CD14-positive monocyte (primary cell): ENCODE results near the gene SHROOM1. TPM values are rescaled to one million over a fixed set of nuclear protein-coding genes. Genes with fewer than 3 reads are reported as not detected.

Experiments
- DNase-seq, 3 donors: peaks; one replicate each; pipeline ENCODE4 v3.0.0-alpha.2; 2011 to 2022
- H2AFZ ChIP-seq: 2 replicates; pipeline ENCODE4 v1.6.0; 2012; ENCODE audit warnings: mild to moderate bottlenecking, low read depth, low read length, inconsistent platforms; ENCODE audit not compliant: insufficient read depth, poor library complexity, severe bottlenecking
- H3K27ac ChIP-seq, 2 donors: 1 replicate in 1 of 2; 2 replicates in 1 of 2; pipeline ENCODE4 v1.5.1; 2012 to 2013; ENCODE audit warnings: low read length in 2 of 2, control low read depth in 1 of 2, inconsistent platforms in 1 of 2, low read depth in 1 of 2, mild to moderate bottlenecking in 1 of 2
- H3K27me3 ChIP-seq, 2 donors: one replicate each; pipeline versions ENCODE4 v1.6.0 to v1.6.1; 2011 to 2013; ENCODE audit warnings: low read length in 2 of 2; ENCODE audit not compliant: control insufficient read depth in 2 of 2, insufficient read depth in 2 of 2
- H3K36me3 ChIP-seq, 2 donors: replicated peaks in 1 of 2; 1 replicate in 1 of 2; 2 replicates in 1 of 2; pipeline versions ENCODE4 v1.5.1 to v1.6.1; 2012 to 2013; ENCODE audit warnings: low read length in 2 of 2, control low read depth in 1 of 2, inconsistent platforms in 1 of 2, mild to moderate bottlenecking in 1 of 2; ENCODE audit not compliant: insufficient read depth in 2 of 2, control insufficient read depth in 1 of 2
- H3K4me1 ChIP-seq, 2 donors: 1 replicate in 1 of 2; 2 replicates in 1 of 2; pipeline versions ENCODE4 v1.5.1 to v1.6.1; 2012 to 2013; ENCODE audit warnings: low read length in 2 of 2, control low read depth in 1 of 2, inconsistent platforms in 1 of 2, mild to moderate bottlenecking in 1 of 2, moderate library complexity in 1 of 2; ENCODE audit not compliant: insufficient read depth in 2 of 2, control insufficient read depth in 1 of 2
- H3K4me2 ChIP-seq: replicated peaks from 2 replicates; pipeline ENCODE3; 2012; ENCODE audit warnings: low read length, moderate library complexity, mild to moderate bottlenecking; ENCODE audit not compliant: poor library complexity, severe bottlenecking; ENCODE audit errors: extremely low read depth
- H3K4me3 ChIP-seq, 3 experiments: fragments of 200-600 bp in 1 of 3; sonication (generic) in 1 of 3; replicated peaks in 1 of 3; 1 replicate in 2 of 3; 2 replicates in 1 of 3; pipeline ENCODE4 v1.5.1; 2011 to 2013; ENCODE audit warnings: low read length in 3 of 3, mild to moderate bottlenecking in 3 of 3, control low read depth in 2 of 3, low read depth in 2 of 3, inconsistent platforms in 1 of 3, moderate library complexity in 1 of 3
- H3K79me2 ChIP-seq: 2 replicates; pipeline ENCODE4 v1.6.0; 2012; ENCODE audit warnings: mild to moderate bottlenecking, control low read depth, inconsistent platforms, low read length, moderate library complexity; ENCODE audit not compliant: insufficient read depth
- H3K9ac ChIP-seq: 2 replicates; pipeline ENCODE4 v1.6.0; 2017; ENCODE audit warnings: low read length, mild to moderate bottlenecking; ENCODE audit not compliant: insufficient read depth, poor library complexity, severe bottlenecking
- H3K9me3 ChIP-seq, 2 donors: replicated peaks in 1 of 2; 1 replicate in 1 of 2; 2 replicates in 1 of 2; pipeline versions ENCODE4 v1.5.1 to v1.6.1; 2012 to 2013; ENCODE audit warnings: low read length in 2 of 2, control low read depth in 1 of 2; ENCODE audit not compliant: control insufficient read depth in 1 of 2, insufficient read depth in 1 of 2
- H4K20me1 ChIP-seq: 2 replicates; pipeline ENCODE4 v1.6.0; 2012; ENCODE audit warnings: mild to moderate bottlenecking, low read length, control low read depth, moderate library complexity; ENCODE audit not compliant: insufficient read depth
- H3K27ac Mint-ChIP-seq, 7 donors: one replicate each; pipeline ENCODE4 v1.8.0; 2020; ENCODE audit warnings: mild to moderate bottlenecking in 7 of 7, mixed read lengths in 7 of 7, moderate library complexity in 6 of 7, inconsistent platforms in 2 of 7
- H3K27me3 Mint-ChIP-seq, 3 donors: one replicate each; pipeline ENCODE4 v1.8.0; 2021 to 2022; ENCODE audit warnings: low read depth in 3 of 3, mild to moderate bottlenecking in 3 of 3, mixed read lengths in 3 of 3, moderate library complexity in 3 of 3, inconsistent platforms in 1 of 3
- H3K36me3 Mint-ChIP-seq, 2 donors: one replicate each; pipeline ENCODE4 v1.8.0; 2020; ENCODE audit warnings: mixed read lengths in 2 of 2, inconsistent platforms in 1 of 2, mild to moderate bottlenecking in 1 of 2
- H3K4me1 Mint-ChIP-seq: one replicate; pipeline ENCODE4 v1.8.0; 2020; ENCODE audit warnings: mild to moderate bottlenecking, mixed read lengths
- H3K4me3 Mint-ChIP-seq, 2 donors: one replicate each; pipeline ENCODE4 v1.8.0; 2020; ENCODE audit warnings: mild to moderate bottlenecking in 2 of 2, mixed read lengths in 2 of 2, moderate library complexity in 1 of 2
- H3K9me3 Mint-ChIP-seq, 7 donors: one replicate each; pipeline ENCODE4 v1.8.0; 2020 to 2022; ENCODE audit warnings: mixed read lengths in 7 of 7, mild to moderate bottlenecking in 6 of 7, moderate library complexity in 6 of 7, inconsistent platforms in 2 of 7
- CTCF ChIP-seq: fragments of 200-600 bp; IDR thresholded peaks from one replicate; pipeline ENCODE4 v1.8.0; 2022; ENCODE audit warnings: antibody characterized with exemption, mild to moderate bottlenecking
- WGBS: methylation state at CpG from one replicate; pipeline ENCODE4 v1.1.5; 2013; ENCODE audit warnings: missing lambda C conversion rate; ENCODE audit not compliant: insufficient coverage; 5-methylcytosine and 5-hydroxymethylcytosine counted together
- intact Hi-C, 2 donors: fragments of 100-400 bp; cut with micrococcal nuclease; formaldehyde crosslinking; loops; one replicate each; pipeline versions ENCODE4 v1.15.0 to v1.15.1; 2023
- polyA plus RNA-seq, 3 donors: library from polyadenylated mRNA; depleted of rRNA in 1 of 3; unstranded in 2 of 3; stranded (reverse) in 1 of 3; fragments of 300-500 nt in 2 of 3; fragments of >200 nt in 1 of 3; fragmentation: Illumina TruSeq in 2 of 3; gene quantifications; 1 replicate in 2 of 3; 2 replicates in 1 of 3; pipeline ENCODE4 v1.2.3, GENCODE V29; 2012 to 2021

The SHROOM1 gene
- polyA plus RNA-seq, 3 donors = 6.4 to 27.0 (median 16.1) TPM

- peaks cover 51 to 89% of the 10 kb centered on the region in 2 donors for H3K27me3 ChIP-seq
These were observed 7.6 kb downstream of the SHROOM1 start for GRCh38 chr5:132822650-132823480.

More at GRCh38 chr5:132822650-132823480, 7.6 kb downstream of the SHROOM1 start:
- Histone ChIP-seq H3K9ac (no peak overlapping the region), H3K4me1 (peaks cover 12 to 31% of the 10 kb centered on the region in 2 donors), H3K4me2 (peak overlapping the region; percentile 25), H3K9me3 (peaks cover 0 to 17% of the 10 kb centered on the region in 2 donors), H3K36me3 (peaks cover 0 to 30% of the 10 kb centered on the region in 2 donors), H3K4me3 (no peak overlapping the region), H3K27ac (no peak overlapping the region), H4K20me1 (peaks cover 66% of the 10 kb centered on the region), H3K79me2 (no peaks in the 10 kb centered on the region), H2AFZ (no peak overlapping the region)
- 15% methylated on average over 63 of the region's 68 CpGs for WGBS
- intact Hi-C loops = loop anchor here in 1 of 2 donors (5.0 to 10.0 kb wide), 2 partner anchors 318 to 436 kb away; no protein-coding TSS in a partner anchor
- no peak for TF ChIP-seq CTCF
- Mint-ChIP-seq H3K27me3 (peaks cover 78 to 96% (median 85%) of the 10 kb centered on the region in 3 donors), H3K4me3 (peak overlapping the region; percentile 69 to 77), H3K9me3 (peaks cover 0 to 30% (median 15%) of the 10 kb centered on the region in 7 donors), H3K4me1 (peaks cover 34% of the 10 kb centered on the region), H3K27ac (peak overlapping the region in 1 of 7 donors; percentile 74), H3K36me3 (peaks cover 29 to 32% of the 10 kb centered on the region in 2 donors)
- DNase-seq = no peak
